ENCODE results near the gene TRPV6. TPM values are rescaled to one million over a fixed set of nuclear protein-coding genes. Genes with fewer than 3 reads are reported as not detected.

The TRPV6 gene
- total RNA-seq, 3 donors from 2014 or later (not counting 1 experiment from before 2014, with no cell fraction given): not detected

GRCh38 chr7:142910481-142910880 is 24.9 kb upstream of the TRPV6 start:
- DNase-seq (no peak), ATAC-seq (no peak)
- H3K4me1 Mint-ChIP-seq: no peaks in the 10 kb centered on the region
- 85% methylated on average over 2 of the region's 2 CpGs for WGBS (ENCODE audit: insufficient coverage)
- no peak overlapping the region for H3K27ac Mint-ChIP-seq
- Histone ChIP-seq H3K27ac (ENCODE audit: low read length) (no peak overlapping the region), H3K9me3 (ENCODE audit: control insufficient read depth, insufficient read depth, low read length) (no peaks in the 10 kb centered on the region), H3K4me1 (ENCODE audit: control insufficient read depth, insufficient read depth, low read length) (no peaks in the 10 kb centered on the region), H3K36me3 (ENCODE audit: control insufficient read depth, insufficient read depth, low read length) (no peaks in the 10 kb centered on the region), H3K27me3 (ENCODE audit: control insufficient read depth, insufficient read depth, low read length) (no peaks in the 10 kb centered on the region), H3K4me3 (ENCODE audit: low read length) (no peak overlapping the region)
- no peaks in the 10 kb centered on the region for H3K9me3 Mint-ChIP-seq
- H3K36me3 Mint-ChIP-seq: no peaks in the 10 kb centered on the region
- intact Hi-C loops (cut with micrococcal nuclease): no loop called here
- no peak for TF ChIP-seq CTCF (IDR thresholded peaks at IDR 0.05)
- H3K27me3 Mint-ChIP-seq (ENCODE audit: low read depth in 2 of 2): peaks cover 23 to 30% of the 10 kb centered on the region in 2 donors
- no peak overlapping the region for H3K4me3 Mint-ChIP-seq

- Mint-ChIP-seq H3K9me3 (no peaks in the 10 kb centered on the region), H3K27ac (no peak overlapping the region), H3K36me3 (no peaks in the 10 kb centered on the region), H3K4me1 (no peaks in the 10 kb centered on the region), H3K27me3 (ENCODE audit: low read depth in 2 of 2) (peaks cover 23 to 30% of the 10 kb centered on the region in 2 donors), H3K4me3 (no peak overlapping the region)
- Histone ChIP-seq H3K36me3 (ENCODE audit: control insufficient read depth, insufficient read depth, low read length) (no peaks in the 10 kb centered on the region), H3K9me3 (ENCODE audit: control insufficient read depth, insufficient read depth, low read length) (no peaks in the 10 kb centered on the region), H3K27ac (ENCODE audit: low read length) (no peak overlapping the region), H3K27me3 (ENCODE audit: control insufficient read depth, insufficient read depth, low read length) (no peaks in the 10 kb centered on the region), H3K4me1 (ENCODE audit: control insufficient read depth, insufficient read depth, low read length) (no peaks in the 10 kb centered on the region), H3K4me3 (ENCODE audit: low read length) (no peak overlapping the region)
- no peak for TF ChIP-seq CTCF (IDR thresholded peaks at IDR 0.05)
- DNase-seq (no peak), ATAC-seq (no peak)
- intact Hi-C loops (cut with micrococcal nuclease): no loop called here
- WGBS (ENCODE audit: insufficient coverage): 80% methylated on average over 1 of the region's 2 CpGs
Observed at GRCh38 chr7:142910031-142910433, 24.5 kb upstream of the TRPV6 start.

GRCh38 chr7:142908921-142909890 is 23.7 kb upstream of the TRPV6 start:
- no peaks in the 10 kb centered on the region for H3K4me1 Mint-ChIP-seq
- H3K4me3 ChIP-seq (ENCODE audit: low read length): no peak overlapping the region
- ATAC-seq (peak in 1 of 3 donors; percentile 64), DNase-seq (peak in 1 of 2 donors; percentile 13)
- intact Hi-C loops (cut with micrococcal nuclease): no loop called here
- no peak overlapping the region for H3K27ac ChIP-seq (ENCODE audit: low read length)
- no peaks in the 10 kb centered on the region for H3K9me3 Mint-ChIP-seq
- no peaks in the 10 kb centered on the region for H3K36me3 Mint-ChIP-seq
- no peaks in the 10 kb centered on the region for H3K9me3 ChIP-seq (ENCODE audit: control insufficient read depth, insufficient read depth, low read length)
- no peak overlapping the region for H3K27ac Mint-ChIP-seq
- no peak overlapping the region for H3K4me3 Mint-ChIP-seq
- WGBS (ENCODE audit: insufficient coverage): 70% methylated on average over 21 of the region's 21 CpGs
- no peak for TF ChIP-seq CTCF (IDR thresholded peaks at IDR 0.05)
- no peaks in the 10 kb centered on the region for H3K36me3 ChIP-seq (ENCODE audit: control insufficient read depth, insufficient read depth, low read length)
- no peaks in the 10 kb centered on the region for H3K4me1 ChIP-seq (ENCODE audit: control insufficient read depth, insufficient read depth, low read length)
- H3K27me3 Mint-ChIP-seq (ENCODE audit: low read depth in 2 of 2): peaks cover 20 to 28% of the 10 kb centered on the region in 2 donors
- H3K27me3 ChIP-seq (ENCODE audit: control insufficient read depth, insufficient read depth, low read length): no peaks in the 10 kb centered on the region

Measured in natural killer cell (primary cell).